ENCODE data around the gene HAS3.

HAS3 gene

DNA sequence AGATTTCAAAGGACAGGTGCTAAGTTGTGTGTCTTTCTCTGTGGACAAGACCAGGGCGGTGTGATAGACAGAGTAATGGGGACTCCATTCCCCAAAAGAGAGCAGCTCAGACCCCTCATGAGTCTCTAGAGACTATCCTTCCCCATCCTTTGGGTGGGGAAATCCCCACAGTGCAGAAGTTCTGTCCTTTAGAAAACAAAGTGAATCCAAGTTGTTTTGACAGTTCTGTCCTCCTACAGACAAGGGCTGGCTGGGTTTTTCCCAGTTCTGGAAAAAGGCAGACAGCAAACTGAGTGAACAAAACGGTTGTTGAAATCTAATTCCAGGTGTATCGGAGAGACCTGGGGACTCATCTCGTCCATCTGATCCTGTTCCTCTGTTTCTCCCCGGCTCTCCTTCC lies 11.0 kb upstream of the HAS3 start:
- DNase-seq: no peak

- DNase-seq: no peak
These were observed 10.3 kb upstream of the HAS3 start for GRCh38 chr16:69095193-69095592.

DNA sequence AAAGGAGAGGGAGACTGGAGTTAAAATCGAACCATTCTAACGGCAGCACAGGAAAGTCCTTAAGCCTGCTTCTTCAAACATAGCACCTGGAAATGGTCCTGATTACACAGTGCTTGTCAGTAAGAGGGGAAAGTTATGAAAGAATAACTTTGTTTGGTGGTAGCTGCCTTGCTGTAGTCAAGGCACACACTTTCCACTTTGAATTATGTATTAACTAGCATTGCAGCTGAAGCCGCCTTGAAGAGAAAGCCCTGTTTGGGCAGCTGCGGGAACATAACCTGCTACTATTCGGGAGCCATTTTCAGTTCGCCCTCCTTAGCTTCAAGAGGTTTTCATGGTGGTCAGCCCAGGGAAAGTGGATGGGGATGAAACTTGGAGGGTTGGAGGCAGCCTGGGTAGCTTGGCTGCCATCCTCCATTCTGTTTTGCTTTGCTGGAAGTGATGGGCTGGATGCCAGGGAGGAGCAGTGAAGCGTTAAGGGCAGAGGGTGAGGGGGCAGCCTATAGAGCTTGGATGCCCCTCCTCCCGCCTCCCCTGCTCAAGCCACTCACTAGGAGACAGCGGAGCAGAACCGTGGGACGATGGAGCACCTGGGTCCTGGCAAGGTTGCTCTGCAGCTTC lies 5.3 kb upstream of the HAS3 start:
- no peak for DNase-seq

- no peak for DNase-seq
These were observed 1.2 kb downstream of the HAS3 start for GRCh38 chr16:69106491-69107315.

DNA sequence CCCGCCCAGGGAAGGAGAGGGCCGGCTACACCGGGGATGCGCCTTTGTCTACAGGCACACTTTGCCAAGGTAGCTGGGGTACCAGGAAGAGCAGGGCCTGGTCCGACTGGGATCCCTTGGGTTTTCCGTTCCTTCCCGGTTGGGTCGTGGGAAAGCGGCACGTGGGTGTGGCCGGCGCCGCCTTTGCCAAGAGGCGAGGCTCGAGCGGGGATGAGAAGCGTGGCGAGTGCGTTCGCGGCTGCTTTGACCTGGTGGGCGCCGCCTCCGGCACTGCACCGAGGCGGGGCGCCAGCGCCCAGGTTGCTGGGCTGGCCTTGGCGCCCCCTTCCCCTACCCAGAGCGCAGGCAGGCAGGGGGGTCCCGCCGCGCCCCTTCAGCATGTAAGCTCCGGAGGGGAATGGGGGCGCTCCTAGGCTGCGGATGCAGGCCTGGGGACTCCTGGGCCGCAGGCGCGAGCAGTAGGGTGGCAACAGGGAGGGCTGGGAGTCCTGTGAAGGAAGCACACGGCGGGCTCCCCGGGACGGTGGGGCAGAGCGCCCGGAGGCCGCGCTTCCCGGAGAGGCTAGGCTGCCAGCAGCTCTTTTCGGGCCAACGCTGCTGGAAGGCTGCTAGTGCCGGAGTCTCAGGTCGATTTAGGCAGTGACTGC lies 2.0 kb downstream of the HAS3 start:
- DNase-seq: no peak

GRCh38 chr16:69108064-69108904 lies 2.8 kb downstream of the HAS3 start:
- DNase-seq: no peak

DNA sequence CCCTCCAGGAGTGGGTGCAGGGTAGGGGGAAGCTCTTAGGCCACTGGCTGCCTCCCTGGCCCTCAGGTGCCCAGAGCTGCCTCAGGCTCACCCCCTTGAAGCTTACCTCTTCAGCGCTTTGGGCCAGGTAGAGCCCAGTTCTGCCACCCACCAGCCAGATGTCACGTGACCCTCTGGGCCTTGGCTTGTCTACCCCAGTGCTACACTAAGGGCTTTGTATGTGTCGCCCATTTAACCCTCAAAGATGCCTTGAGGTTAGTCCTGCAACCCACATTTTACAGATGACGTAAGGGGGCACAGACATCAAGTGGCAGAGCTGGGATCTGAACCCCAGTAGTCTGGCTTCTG lies 3.4 kb downstream of the HAS3 start:
- DNase-seq: no peak

DNA sequence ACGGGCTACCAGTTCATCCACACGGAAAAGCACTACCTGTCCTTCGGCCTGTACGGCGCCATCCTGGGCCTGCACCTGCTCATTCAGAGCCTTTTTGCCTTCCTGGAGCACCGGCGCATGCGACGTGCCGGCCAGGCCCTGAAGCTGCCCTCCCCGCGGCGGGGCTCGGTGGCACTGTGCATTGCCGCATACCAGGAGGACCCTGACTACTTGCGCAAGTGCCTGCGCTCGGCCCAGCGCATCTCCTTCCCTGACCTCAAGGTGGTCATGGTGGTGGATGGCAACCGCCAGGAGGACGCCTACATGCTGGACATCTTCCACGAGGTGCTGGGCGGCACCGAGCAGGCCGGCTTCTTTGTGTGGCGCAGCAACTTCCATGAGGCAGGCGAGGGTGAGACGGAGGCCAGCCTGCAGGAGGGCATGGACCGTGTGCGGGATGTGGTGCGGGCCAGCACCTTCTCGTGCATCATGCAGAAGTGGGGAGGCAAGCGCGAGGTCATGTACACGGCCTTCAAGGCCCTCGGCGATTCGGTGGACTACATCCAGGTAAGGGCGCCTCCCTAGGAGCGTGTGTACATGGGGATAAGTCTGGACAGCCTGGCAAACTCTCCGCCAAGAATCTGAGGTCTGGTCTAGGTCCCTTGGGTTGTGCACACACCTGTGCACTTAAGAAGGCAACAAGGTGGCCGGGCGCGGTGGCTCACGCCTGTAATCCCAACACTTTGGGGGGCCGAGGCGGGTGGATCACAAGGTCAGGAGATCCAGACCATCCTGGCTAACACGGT lies 4.2 kb downstream of the HAS3 start:
- no peak for DNase-seq

- no peak for DNase-seq
These were observed 5.0 kb downstream of the HAS3 start for GRCh38 chr16:69110406-69110805.

- no peak for DNase-seq
These were observed 5.9 kb downstream of the HAS3 start for GRCh38 chr16:69111216-69111875.

DNA sequence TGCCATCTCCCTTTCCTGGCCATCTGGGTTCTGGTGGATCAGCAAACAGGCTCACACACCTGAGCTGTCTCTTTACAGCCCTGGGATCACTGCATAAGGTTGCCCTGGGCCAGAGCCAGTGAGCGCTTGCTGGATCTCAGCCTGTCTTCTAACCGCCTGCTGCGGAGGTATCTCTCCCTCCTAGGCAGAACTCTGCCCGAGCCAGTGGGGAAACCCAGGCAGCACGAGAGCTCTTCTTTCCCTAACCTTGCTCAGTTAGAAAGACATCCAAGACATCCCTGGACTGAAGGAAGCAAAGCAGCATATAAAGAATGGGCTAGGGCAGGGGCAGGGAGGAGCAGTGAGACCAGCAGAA lies 6.4 kb downstream of the HAS3 start:
- DNase-seq: no peak

- peak; percentile 6 for DNase-seq
These were observed 7.1 kb downstream of the HAS3 start for GRCh38 chr16:69112285-69113129.

DNA sequence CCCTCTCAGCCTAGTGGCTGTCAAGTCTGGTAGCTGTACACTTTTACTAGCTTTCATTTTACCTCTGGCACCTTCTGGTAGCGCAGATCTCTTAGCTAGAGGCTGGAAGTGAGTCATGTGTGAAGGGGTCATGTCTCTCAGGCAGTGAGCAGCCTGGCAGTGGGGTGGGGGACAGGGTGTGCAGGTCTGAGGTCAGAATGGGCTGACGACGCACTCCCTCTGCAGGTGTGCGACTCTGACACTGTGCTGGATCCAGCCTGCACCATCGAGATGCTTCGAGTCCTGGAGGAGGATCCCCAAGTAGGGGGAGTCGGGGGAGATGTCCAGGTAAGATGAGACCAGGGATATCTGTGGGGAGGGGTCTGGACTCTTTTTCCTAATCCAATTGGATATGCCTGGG lies 7.8 kb downstream of the HAS3 start:
- DNase-seq: no peak

DNA sequence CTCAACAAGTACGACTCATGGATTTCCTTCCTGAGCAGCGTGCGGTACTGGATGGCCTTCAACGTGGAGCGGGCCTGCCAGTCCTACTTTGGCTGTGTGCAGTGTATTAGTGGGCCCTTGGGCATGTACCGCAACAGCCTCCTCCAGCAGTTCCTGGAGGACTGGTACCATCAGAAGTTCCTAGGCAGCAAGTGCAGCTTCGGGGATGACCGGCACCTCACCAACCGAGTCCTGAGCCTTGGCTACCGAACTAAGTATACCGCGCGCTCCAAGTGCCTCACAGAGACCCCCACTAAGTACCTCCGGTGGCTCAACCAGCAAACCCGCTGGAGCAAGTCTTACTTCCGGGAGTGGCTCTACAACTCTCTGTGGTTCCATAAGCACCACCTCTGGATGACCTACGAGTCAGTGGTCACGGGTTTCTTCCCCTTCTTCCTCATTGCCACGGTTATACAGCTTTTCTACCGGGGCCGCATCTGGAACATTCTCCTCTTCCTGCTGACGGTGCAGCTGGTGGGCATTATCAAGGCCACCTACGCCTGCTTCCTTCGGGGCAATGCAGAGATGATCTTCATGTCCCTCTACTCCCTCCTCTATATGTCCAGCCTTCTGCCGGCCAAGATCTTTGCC lies 9.0 kb downstream of the HAS3 start:
- DNase-seq: no peak

- no peak for DNase-seq
These were observed 9.5 kb downstream of the HAS3 start for GRCh38 chr16:69114976-69115355.

DNA sequence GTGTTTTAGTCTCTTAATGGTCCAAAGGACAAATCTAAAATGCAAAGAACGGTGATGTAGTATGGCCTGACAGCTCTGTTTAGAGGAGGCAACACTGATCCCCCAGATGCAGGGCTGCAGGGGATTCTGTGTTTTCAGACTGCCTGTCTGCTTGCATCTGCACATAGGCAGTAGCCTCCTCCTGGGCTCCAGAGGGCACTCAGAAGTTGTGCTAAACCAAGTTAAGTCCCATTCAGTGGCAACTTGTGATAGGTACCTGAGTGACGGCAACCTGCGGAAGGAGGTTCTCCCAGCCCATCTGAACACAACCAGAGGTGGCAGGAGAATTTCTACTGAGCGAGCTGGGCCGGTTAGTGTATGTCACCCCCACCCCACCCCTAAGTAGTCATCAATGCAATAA lies 9.9 kb downstream of the HAS3 start:
- no peak for DNase-seq

DNA sequence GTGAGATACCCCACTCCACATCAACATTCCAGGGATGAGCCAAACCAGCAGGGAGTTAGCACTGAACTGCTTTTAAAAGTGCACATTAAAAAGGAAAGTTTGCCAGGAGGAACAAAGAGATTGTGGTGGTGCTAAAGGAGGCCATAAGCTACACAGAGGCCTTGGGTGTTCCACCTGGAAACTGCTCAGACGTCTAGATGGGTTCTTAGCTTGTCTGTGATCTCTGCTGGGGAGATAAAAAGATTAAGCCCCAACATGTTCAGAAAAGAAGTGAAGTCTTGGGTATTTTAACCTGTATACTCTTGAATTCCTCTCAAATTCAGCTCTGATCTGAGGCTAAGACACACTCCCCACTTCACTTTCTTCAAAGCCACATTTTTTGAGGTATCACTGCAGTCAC lies 10.4 kb downstream of the HAS3 start:
- DNase-seq: no peak

DNA sequence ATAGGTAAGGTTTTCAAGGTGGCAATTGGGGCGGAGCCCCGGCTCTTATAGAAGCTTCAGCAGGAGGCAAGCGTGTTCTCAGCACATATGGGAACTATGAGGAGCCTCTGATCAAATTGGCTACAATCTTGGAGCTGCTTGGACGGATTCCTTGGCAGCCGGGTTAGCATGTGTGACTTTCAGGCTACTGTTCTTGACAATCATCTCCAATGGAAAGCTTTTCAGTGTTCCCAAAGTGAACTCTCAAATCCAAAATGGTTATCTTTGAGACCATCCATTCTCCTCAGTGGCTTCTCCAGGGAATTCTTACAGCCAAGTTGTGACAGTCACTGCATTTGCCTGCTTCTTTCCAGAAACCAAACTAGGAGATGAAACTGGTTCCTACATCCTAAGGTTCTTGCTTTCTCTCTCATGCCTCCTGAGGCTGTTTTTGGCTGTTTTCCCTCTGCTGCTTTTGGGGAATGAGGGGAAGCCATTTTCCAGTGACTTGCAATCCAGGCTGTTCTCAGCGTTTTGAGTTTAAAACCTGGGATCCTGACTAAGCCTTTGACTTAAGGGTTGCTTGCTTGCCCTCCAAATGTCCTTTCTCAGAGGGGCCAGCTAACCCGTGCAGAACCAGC lies 10.9 kb downstream of the HAS3 start:
- DNase-seq: no peak

- DNase-seq: no peak
These were observed 11.5 kb downstream of the HAS3 start for GRCh38 chr16:69116906-69117305.

DNA sequence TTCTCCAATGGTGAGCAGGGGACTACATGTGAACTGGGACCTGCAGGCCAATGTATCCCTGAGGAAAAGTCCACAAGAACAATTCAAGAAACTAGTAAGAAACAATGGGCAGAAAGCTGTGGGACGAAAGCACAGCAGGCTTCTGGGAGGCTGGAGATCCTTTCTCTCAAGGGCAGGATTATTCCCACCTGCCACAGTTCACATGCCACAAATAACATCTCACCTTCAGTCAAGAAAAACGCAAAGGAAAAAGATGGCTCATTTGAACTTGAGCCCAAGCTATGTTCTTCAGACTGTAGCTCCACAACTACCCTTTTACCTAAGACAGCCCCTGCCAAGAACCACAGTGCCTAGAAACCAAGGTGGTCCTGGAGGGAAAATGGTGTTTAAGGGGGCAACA lies 13.0 kb downstream of the HAS3 start:
- no peak for DNase-seq

Measured in NK-92 treated with Interleukin-12 subunit alpha and Interleukin-12 subunit beta, amount 100 ng/mL, for 24 hours (cell line).